Karpas-422 (cell line): ENCODE measurements around the gene CEMIP. TPM values are rescaled to one million over a fixed set of nuclear protein-coding genes. Genes with fewer than 3 reads are reported as not detected.

ENCODE experiments used
- DNase-seq: peaks from one replicate; pipeline ENCODE4 v3.0.0-alpha.2; 2015
- H2AFZ ChIP-seq: fragments of 200-600 bp; sonication (generic); 2 replicates; pipeline ENCODE4 v1.6.1; 2014; ENCODE audit warnings: antibody characterized with exemption, low read length, mixed read lengths
- H3K27ac ChIP-seq: fragments of 200-600 bp; sonication (generic); 2 replicates; pipeline ENCODE4 v1.5.1; 2014; ENCODE audit warnings: mild to moderate bottlenecking, low read length, moderate library complexity
- H3K27me3 ChIP-seq: fragments of 200-600 bp; sonication (generic); 2 replicates; pipeline ENCODE4 v1.6.1; 2014; ENCODE audit warnings: low read length, mixed read lengths
- H3K36me3 ChIP-seq: fragments of 200-600 bp; sonication (generic); 2 replicates; pipeline ENCODE4 v1.6.1; 2014; ENCODE audit warnings: low read length, mixed read lengths; ENCODE audit not compliant: insufficient read depth
- H3K4me1 ChIP-seq: fragments of 200-600 bp; sonication (generic); 2 replicates; pipeline ENCODE4 v1.6.1; 2014; ENCODE audit warnings: mild to moderate bottlenecking, low read length, mixed read lengths
- H3K4me2 ChIP-seq: fragments of 200-600 bp; sonication (generic); 2 replicates; pipeline ENCODE4 v1.6.1; 2014; ENCODE audit warnings: low read length, low read depth, mild to moderate bottlenecking; ENCODE audit not compliant: poor library complexity, severe bottlenecking
- H3K4me3 ChIP-seq: fragments of 200-600 bp; sonication (generic); 2 replicates; pipeline ENCODE4 v1.5.1; 2014; ENCODE audit warnings: mild to moderate bottlenecking, antibody characterized with exemption, low read length, mixed read lengths
- H3K79me2 ChIP-seq: fragments of 200-600 bp; sonication (generic); 2 replicates; pipeline ENCODE4 v1.6.1; 2014; ENCODE audit warnings: mild to moderate bottlenecking, low read length, mixed read lengths
- H3K9ac ChIP-seq: fragments of 200-600 bp; sonication (generic); 2 replicates; pipeline ENCODE4 v1.6.0; 2014; ENCODE audit warnings: low read length
- H3K9me2 ChIP-seq: fragments of 200-600 bp; sonication (generic), shearing (Covaris generic); replicated peaks from 2 replicates; pipeline ENCODE4 v1.6.0; 2014; ENCODE audit warnings: mild to moderate bottlenecking, low read length, moderate library complexity; ENCODE audit not compliant: insufficient read depth
- H3K9me3 ChIP-seq: fragments of 300-700, 200-600 bp; sonication (generic); 2 replicates; pipeline ENCODE4 v1.6.1; 2014; ENCODE audit warnings: low read length, mixed read lengths
- H4K20me1 ChIP-seq: fragments of 200-600 bp; sonication (generic); 2 replicates; pipeline ENCODE4 v1.6.1; 2014; ENCODE audit warnings: mild to moderate bottlenecking, antibody characterized with exemption, low read length, low read depth; ENCODE audit not compliant: insufficient read depth
- total RNA-seq: library from RNA; depleted of rRNA; stranded (reverse); fragments of >200 nt; shearing (Covaris generic); gene quantifications from 2 replicates; pipeline ENCODE4 v1.2.3, GENCODE V29; 2014; ENCODE audit warnings: low replicate concordance

CEMIP gene
- total RNA-seq, 1 experiment from 2014 or later, result not detected

GRCh38 chr15:80944818-80945217 is 165.6 kb downstream of the CEMIP start:
- Histone ChIP-seq H3K4me3 (no peak overlapping the region), H3K4me2 (no peak overlapping the region)

GRCh38 chr15:80945605-80946004 is 166.4 kb downstream of the CEMIP start:
- Histone ChIP-seq H2AFZ (no peak overlapping the region), H3K9me3 (no peaks in the 10 kb centered on the region), H3K4me2 (no peak overlapping the region), H3K36me3 (no peaks in the 10 kb centered on the region), H3K9me2 (no peaks in the 10 kb centered on the region), H3K27me3 (no peaks in the 10 kb centered on the region), H3K4me1 (peaks cover 14% of the 10 kb centered on the region), H3K27ac (no peak overlapping the region), H3K9ac (no peak overlapping the region), H3K79me2 (no peaks in the 10 kb centered on the region), H3K4me3 (no peak overlapping the region), H4K20me1 (no peaks in the 10 kb centered on the region)
- peak; percentile 67 for DNase-seq

More at GRCh38 chr15:80944818-80945217, 165.6 kb downstream of the CEMIP start:
- H4K20me1 ChIP-seq, result no peaks in the 10 kb centered on the region
- DNase-seq, result peak; percentile 4
- no peak overlapping the region for H2AFZ ChIP-seq
- H3K9me3 ChIP-seq, result no peaks in the 10 kb centered on the region
- H3K9ac ChIP-seq, result no peak overlapping the region
- no peak overlapping the region for H3K27ac ChIP-seq
- no peaks in the 10 kb centered on the region for H3K27me3 ChIP-seq
- no peaks in the 10 kb centered on the region for H3K79me2 ChIP-seq
- H3K36me3 ChIP-seq, result no peaks in the 10 kb centered on the region
- H3K9me2 ChIP-seq, result no peaks in the 10 kb centered on the region
- peaks cover 14% of the 10 kb centered on the region for H3K4me1 ChIP-seq

GRCh38 chr15:80946576-80946975 is 167.4 kb downstream of the CEMIP start:
- Histone ChIP-seq H3K4me3 (no peak overlapping the region), H3K27ac (no peak overlapping the region), H3K4me2 (no peak overlapping the region), H3K9ac (no peak overlapping the region), H3K9me2 (no peaks in the 10 kb centered on the region), H3K36me3 (no peaks in the 10 kb centered on the region), H4K20me1 (no peaks in the 10 kb centered on the region), H3K4me1 (peaks cover 14% of the 10 kb centered on the region), H3K79me2 (no peaks in the 10 kb centered on the region), H3K9me3 (no peaks in the 10 kb centered on the region), H3K27me3 (no peaks in the 10 kb centered on the region), H2AFZ (no peak overlapping the region)
- DNase-seq, result no peak

- Histone ChIP-seq H3K4me1 (peaks cover 14% of the 10 kb centered on the region), H4K20me1 (no peaks in the 10 kb centered on the region), H3K36me3 (peaks cover 3% of the 10 kb centered on the region; the same call in 1 of the 2 replicates), H3K79me2 (no peaks in the 10 kb centered on the region), H3K9ac (no peak overlapping the region), H3K27ac (no peak overlapping the region), H3K4me3 (no peak overlapping the region), H3K9me2 (no peaks in the 10 kb centered on the region), H3K9me3 (no peaks in the 10 kb centered on the region), H3K4me2 (no peak overlapping the region), H3K27me3 (no peaks in the 10 kb centered on the region), H2AFZ (no peak overlapping the region)
- peak; percentile 31 for DNase-seq
These were observed 169.6 kb downstream of the CEMIP start for GRCh38 chr15:80948651-80949292.

GRCh38 chr15:80949756-80950155 is 170.6 kb downstream of the CEMIP start:
- Histone ChIP-seq H3K27me3 (no peaks in the 10 kb centered on the region), H4K20me1 (no peaks in the 10 kb centered on the region), H3K36me3 (peaks cover 3% of the 10 kb centered on the region; the same call in 1 of the 2 replicates), H3K79me2 (no peaks in the 10 kb centered on the region), H3K4me2 (no peak overlapping the region), H3K27ac (no peak overlapping the region), H3K9ac (no peak overlapping the region), H3K9me2 (no peaks in the 10 kb centered on the region), H3K9me3 (no peaks in the 10 kb centered on the region), H2AFZ (no peak overlapping the region), H3K4me3 (no peak overlapping the region), H3K4me1 (peaks cover 14% of the 10 kb centered on the region)
- no peak for DNase-seq

- no peak overlapping the region for H3K4me3 ChIP-seq
- peaks cover 11% of the 10 kb centered on the region for H3K4me1 ChIP-seq
- H3K27ac ChIP-seq, result no peak overlapping the region
- DNase-seq, result peak; percentile 19
- no peak overlapping the region for H3K9ac ChIP-seq
- no peaks in the 10 kb centered on the region for H3K27me3 ChIP-seq
- H4K20me1 ChIP-seq, result no peaks in the 10 kb centered on the region
- H3K79me2 ChIP-seq, result no peaks in the 10 kb centered on the region
- no peaks in the 10 kb centered on the region for H3K9me3 ChIP-seq
- no peak overlapping the region for H3K4me2 ChIP-seq
- H3K36me3 ChIP-seq, result peaks cover 3% of the 10 kb centered on the region; the same call in 1 of the 2 replicates
- H3K9me2 ChIP-seq, result no peaks in the 10 kb centered on the region
- no peak overlapping the region for H2AFZ ChIP-seq
These were observed 171.3 kb downstream of the CEMIP start for GRCh38 chr15:80950291-80951078.

GRCh38 chr15:80951941-80952340 is 172.8 kb downstream of the CEMIP start:
- Histone ChIP-seq H3K36me3 (peaks cover 3% of the 10 kb centered on the region; the same call in 1 of the 2 replicates), H3K4me2 (no peak overlapping the region), H3K27ac (no peak overlapping the region), H4K20me1 (no peaks in the 10 kb centered on the region), H3K27me3 (no peaks in the 10 kb centered on the region), H3K9me3 (no peaks in the 10 kb centered on the region), H3K9ac (no peak overlapping the region), H3K9me2 (no peaks in the 10 kb centered on the region), H3K79me2 (no peaks in the 10 kb centered on the region), H3K4me3 (no peak overlapping the region), H3K4me1 (no peaks in the 10 kb centered on the region), H2AFZ (no peak overlapping the region)
- no peak for DNase-seq
